HG03097 (cell line): ENCODE data around the gene KRT8.
"Not testable (repeated sequence)": the region's sequence is repeated elsewhere in the genome, so short reads cannot be mapped to it uniquely, and the experiment has no call there.

ENCODE experiments used
- ATAC-seq: cut with Tn5 transposase; IDR thresholded peaks from one replicate; pipeline ENCODE4 v1.9.1; 2021; ENCODE audit not compliant: unreplicated experiment, low FRiP score

KRT8 gene

GRCh38 chr12:52903285-52903854 is 1.5 kb downstream of the KRT8 start:
- ATAC-seq, result no peak

- no peak for ATAC-seq
Measured at GRCh38 chr12:52901715-52902541, 2.9 kb downstream of the KRT8 start.

DNA sequence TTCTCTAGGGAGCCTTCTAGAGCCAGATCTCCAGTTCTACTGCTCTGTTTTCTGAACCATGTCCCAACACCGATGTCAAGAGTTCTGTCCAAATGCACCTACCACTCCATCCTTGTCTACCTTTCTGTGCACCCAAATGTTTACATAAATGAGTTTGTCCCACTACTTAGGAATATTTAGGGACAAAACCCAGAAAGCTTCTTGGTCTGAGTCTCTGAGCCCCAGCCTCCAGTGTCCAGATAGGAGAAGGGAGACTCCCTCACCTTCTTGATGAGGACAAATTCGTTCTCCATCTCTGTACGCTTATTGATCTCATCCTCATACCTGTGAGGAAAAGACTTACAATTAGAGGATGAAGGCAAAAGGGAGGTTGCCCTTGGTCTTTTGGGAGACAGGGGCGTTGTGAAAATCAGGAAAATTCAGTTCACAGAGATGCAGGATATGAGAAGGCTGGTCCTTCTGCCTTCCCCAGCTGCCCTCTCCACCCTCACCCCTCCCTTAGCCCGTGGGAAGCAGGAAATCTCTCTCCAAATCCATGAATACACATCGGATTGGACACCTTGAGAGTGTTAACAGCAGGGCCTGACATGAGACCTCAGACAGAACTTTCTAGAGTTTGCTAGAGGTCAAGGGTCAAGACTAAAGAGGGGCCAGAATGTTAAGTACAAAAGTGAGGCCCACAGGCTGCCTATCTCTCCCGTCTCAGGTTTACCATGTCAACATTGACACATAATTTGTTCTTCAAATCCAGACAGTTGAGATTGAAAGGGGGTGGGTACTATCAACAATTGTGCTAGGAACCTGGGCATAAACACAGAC is 3.8 kb downstream of the KRT8 start:
- ATAC-seq, result no peak

DNA sequence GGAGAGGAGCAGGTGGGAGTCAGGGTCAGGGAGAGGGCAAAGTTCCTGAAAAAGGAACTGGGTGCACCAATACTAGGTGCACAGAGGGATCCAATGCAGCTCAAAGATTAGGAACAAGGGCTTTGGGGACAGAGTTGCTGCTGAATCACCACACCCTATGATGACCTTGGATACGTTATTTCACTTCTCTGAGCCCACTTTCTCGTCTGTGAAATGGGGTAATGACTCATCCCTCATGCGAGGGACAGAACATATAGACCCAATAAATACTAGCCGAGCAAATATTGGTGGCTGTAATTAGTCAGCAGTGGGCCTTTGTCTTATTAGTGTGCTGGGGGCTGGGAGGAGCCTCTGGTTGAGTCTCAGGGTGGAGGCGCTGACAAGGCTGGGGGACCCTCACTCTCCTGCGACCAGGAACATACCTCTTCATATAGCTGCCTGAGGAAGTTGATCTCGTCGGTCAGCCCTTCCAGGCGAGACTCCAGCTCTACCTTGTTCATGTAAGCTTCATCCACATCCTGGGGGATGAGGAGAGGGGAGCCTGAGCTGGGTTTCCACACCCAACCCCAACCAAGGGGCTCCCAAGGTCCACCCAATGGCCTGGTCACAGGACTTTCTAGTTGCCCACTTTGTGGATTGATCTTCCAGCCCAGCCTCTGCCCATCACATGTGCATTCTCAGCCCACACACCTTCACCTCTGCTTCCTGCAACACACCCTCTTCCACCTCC is 4.5 kb downstream of the KRT8 start:
- ATAC-seq, result no peak

- ATAC-seq, result no peak
Measured at GRCh38 chr12:52899338-52900035, 5.4 kb downstream of the KRT8 start.

GRCh38 chr12:52896190-52897100 is 8.4 kb downstream of the KRT8 start:
- no peak for ATAC-seq

DNA sequence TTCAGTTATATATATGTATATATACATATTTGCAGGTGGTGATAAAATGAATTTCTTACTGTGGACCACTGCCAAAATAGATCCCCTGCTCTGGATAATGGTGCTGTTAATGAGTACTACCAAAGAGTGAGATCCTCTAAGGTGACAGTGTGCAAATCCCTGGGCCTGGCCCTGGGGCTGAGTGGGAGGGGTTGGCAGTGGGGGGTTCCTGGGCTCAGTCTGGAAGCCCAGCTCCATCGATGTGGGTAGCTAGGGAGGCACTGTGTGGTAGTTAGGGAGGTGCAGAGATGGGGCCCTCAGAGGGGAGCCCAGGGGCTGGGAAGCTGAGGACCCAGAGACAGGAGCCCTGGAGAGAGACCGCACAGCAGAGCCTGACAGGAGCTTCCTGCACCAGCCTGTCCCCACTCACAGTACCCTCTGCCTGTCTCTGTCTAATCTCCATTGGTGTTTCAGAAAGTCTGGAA is 9.1 kb downstream of the KRT8 start:
- ATAC-seq, result no peak

DNA sequence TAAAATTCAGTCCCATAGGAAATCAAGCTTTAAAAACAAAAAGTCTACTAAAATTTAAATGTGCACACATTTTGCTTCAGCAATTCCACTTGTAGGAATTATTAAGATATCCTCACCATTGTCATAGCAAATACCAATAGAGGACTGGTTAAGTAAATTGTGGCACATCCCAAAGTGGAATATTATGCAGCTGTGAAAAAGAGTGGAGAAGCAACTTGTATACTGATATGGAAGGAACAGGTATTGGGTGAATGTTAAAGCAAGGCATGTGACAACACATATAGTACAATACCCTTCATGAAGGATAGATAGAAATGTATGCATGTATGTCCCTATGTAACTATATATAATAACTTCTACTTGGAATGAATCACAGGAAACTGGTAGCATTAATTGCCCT is 11.9 kb downstream of the KRT8 start:
- ATAC-seq, result no peak

DNA sequence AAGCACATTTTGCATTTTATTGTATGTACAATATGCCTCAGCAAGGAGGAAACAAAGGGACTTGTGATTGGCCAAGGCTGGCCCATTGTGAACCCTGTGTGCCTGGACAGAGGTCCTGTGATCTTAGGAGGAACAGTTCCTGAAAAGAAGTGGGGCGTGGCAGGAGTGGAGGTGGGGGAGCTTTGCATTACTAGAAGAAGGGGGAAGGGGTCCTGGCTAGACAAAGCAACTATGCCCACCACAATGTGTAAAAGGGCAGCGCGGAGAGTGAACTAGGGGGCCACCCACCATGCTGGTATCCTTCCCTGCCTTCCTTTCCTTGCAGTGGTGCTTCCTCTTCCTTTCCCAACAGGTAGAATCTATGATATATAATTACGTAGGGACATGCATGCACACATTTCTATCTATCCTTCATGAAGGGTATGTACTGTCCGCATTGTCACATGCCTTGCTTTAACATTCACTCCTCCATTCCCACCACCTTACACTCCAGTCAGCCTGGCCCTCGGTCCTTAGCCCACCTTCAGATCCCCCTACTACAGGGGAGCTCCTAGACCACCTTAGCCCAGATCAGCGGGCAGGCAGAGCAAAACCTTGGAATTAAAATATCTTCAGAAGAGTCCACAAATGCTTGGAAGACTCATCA is 12.5 kb downstream of the KRT8 start:
- no peak for ATAC-seq

DNA sequence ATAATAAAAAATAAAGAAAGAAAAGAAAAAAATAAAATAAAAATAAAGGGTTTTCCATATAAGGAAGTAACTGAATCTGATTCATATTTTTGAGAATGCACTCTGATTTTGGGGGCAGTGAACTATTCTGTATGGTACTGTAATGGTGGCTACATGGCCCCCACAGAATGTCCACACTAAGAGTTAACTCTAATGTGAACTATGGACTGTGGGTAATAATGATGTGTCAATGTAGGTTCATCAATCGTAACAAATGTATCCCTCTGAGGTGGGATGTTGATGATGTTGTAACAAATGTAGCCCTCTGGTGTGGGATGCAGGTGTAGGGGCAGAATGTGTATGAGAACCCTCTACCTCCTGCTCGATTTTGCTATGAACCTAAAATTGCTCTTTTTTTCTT is 13.8 kb downstream of the KRT8 start:
- ATAC-seq, result no peak

DNA sequence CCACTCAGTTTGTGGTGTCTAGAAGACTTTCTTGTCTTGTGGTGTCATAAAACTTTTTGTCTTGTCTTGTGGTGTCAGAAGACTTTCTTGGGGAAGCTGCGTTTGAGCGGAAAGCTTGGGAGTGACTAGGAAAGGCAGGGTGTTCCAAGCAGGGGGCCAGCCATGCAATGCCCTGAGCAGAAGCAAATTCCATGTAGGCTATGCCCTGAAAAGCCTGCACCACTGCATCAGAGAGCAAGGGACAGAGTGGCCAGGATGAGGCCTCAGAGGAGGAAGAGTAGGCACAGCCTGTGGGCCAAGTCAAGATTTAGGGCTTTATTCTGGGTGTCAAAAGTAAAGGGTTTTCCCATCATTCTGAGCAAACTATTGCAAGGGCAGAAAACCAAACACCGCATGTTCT is 14.5 kb downstream of the KRT8 start:
- no peak for ATAC-seq

GRCh38 chr12:52884526-52885293 is 20.2 kb downstream of the KRT8 start:
- no peak for ATAC-seq

DNA sequence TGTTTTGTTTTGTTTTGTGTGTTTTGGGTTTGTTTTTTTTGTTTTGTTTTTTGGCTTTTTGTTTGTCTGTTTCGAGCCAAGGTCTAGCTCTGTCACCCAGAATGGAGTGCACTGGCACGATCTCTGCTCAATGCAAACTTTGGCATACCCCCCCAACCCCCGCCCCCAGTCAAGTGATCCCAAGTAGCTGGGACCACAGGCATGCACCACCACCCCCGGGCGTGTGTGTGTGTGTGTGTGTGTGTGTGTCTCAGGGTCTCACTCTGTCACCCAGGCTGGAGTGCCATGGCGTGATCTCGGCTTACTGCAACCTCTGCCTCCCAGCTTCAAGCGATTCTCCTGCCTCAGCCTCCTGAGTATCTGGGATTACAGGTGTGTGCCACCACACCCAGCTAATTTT is 24.4 kb downstream of the KRT8 start:
- not testable (repeated sequence) for ATAC-seq

- no peak for ATAC-seq
Measured at GRCh38 chr12:52879394-52880351, 25.2 kb downstream of the KRT8 start.

DNA sequence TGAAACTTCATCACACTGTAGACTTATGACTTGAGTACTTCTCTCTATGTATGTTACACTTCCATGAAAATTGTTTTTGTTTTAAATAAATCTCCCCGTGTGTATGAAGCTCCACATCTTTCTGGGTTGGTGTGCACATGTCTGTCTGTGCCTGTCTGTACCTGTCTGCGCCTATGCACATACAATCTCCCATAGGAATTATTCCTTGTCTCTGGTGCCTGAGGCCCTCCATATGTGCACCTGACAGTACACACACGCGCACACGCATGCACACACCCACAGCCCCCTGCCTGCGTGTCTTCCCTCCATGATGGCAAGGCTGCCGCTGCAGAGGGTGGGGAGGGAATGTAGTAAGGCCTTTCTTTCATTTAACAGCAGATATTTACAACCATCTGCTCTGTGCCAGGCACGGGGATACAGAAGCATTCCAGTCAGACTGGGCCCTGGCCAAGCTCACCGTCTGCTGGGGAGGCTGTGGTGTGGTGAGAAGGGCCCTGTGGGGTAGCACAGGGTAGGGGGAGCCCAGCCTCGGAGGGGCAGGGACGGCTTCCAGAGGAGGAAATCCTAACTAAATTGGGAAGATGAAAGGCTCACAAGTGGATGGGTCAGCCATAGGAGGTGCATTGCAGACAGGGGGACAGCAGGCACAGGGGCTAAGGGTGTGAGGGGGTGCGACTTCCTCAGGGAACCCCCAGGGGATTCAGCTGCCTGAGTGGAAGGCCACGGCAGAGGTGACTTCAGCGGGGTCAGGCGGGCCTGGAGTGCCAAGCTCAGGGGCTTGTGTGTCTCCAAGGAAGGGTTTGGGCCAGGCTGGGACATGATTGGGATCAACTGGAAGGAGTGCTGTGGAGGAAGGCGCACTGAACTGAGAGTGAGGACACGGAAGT is 26.1 kb downstream of the KRT8 start:
- no peak for ATAC-seq

- no peak for ATAC-seq
Measured at GRCh38 chr12:52877242-52877641, 27.6 kb downstream of the KRT8 start.
